ENCODE data around the gene SEMA4G.

The SEMA4G gene

GRCh38 chr10:100993986-100994708, 24.8 kb downstream of the SEMA4G start:
- DNase-seq, result peak; percentile 12

DNA sequence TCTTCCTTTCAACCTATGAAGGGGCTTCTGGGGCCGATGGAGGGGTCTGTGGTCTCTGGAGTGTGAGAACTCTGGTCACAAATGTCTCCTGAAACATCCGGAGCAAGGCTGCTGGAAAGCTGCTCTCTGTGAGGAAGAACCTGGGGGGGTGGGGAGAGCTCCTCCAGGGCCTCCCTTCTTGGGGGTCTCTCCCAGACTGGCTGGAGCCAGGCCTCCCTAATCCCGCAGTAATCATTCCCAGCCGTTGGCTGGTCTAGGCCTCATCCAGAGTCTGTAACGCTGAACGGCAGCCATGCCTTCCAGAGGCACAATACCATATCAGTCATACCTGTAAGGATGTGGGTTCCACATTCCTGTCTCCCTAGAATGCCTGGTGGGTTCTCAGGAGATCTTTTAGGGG, 25.9 kb downstream of the SEMA4G start:
- no peak for DNase-seq

DNA sequence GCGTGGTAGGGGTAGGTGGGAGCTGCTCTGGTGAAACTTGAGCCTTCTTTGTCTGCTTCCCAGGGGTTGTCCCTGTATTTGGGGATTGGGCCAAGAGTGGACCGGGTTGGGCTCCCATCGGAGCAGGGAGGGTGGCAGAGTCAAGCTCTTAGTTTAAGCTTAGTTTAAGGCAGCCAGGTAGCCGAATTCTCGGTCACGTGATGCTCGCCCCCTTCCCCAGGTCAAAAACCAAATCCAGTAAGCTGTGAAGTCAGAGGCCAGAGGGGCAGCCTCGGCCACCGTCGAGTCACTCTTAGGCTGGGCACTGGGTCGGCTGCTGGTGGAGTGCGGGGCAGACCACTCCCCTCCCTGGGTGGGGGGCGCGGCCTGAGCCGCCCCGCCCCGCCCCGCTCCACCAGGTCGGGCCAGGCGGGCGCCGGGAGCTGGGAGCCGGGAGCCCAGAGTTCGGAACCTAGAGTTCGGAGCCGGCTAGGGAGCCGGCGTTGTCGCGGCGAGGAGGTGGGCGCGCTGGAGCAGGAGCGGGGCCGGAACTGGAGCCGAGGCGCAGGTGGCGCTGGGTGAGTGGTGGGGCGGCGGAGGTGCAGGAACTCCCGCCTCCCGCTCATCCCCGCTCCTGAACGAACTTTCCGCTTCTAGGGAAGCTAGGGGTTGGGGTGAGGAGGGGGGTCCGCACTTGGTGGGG, 27.5 kb downstream of the SEMA4G start:
- DNase-seq, result peak; percentile 71

DNA sequence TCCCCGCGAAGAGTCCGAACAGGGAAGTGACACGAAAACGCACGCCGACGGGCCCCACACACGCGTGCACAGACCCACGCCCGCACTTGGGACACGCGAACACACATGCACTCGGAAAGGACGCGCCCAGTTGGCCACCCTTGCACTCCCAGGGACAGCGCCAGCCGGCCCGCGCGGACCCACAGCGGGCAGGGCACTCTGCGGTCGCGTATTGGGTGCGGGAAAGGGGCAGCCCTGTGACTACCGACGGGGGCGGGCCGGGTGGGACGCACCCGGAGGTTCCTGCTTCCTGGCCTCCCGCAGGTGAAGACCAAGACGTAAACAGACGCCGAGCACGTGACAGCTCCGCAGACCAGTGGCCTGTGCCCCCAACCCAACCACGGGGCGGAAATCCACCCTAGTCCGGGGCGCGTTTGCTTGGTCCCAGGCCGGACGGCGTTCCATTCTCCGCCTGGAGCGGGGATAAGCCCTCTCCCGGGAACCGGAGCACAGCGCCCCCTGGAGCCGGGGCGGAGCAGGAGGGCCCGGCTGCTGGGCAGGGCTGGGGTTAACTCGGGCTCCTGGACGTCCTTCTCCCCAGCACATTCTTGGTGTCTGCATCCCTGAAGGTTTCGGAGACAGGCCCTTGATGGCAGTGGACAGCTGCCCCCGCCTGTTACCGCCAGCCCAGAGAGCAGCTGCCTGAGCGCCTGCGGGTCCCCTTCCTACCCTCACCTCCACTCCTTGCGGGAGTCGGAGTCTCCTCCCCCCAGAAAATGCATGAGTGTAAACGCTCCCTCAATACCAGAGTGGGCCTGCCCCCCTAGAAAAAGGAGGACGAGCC, 28.3 kb downstream of the SEMA4G start:
- peak; percentile 71 for DNase-seq

GRCh38 chr10:100998183-100998990, 29.1 kb downstream of the SEMA4G start:
- DNase-seq, result peak; percentile 88

- DNase-seq, result peak; percentile 63
These were observed 29.9 kb downstream of the SEMA4G start for GRCh38 chr10:100998991-100999741.

- peak; percentile 45 for DNase-seq
These were observed 30.4 kb downstream of the SEMA4G start, which contains the start of gene LZTS2 for GRCh38 chr10:100999742-101000126. Gene LZTS2 (plus strand): TSS chr10:100999808. CDS start chr10:101002539, 2,731 bp downstream.

GRCh38 chr10:101000127-101000914, 31.0 kb downstream of the SEMA4G start:
- DNase-seq, result peak; percentile 44

- DNase-seq, result peak; percentile 19
These were observed 31.8 kb downstream of the SEMA4G start for GRCh38 chr10:101000915-101001658.

GRCh38 chr10:101001659-101002035, 32.3 kb downstream of the SEMA4G start:
- DNase-seq, result no peak

DNA sequence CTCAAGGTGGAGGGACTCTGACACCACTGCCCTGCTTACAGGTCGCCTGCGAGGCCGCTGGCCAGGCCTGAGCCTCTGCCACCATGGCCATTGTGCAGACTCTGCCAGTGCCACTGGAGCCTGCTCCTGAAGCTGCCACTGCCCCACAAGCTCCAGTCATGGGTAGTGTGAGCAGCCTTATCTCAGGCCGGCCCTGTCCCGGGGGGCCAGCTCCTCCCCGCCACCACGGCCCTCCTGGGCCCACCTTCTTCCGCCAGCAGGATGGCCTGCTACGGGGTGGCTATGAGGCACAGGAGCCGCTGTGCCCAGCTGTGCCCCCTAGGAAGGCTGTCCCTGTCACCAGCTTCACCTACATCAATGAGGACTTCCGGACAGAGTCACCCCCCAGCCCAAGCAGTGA, 33.2 kb downstream of the SEMA4G start:
- no peak for DNase-seq

GRCh38 chr10:101003639-101004206, 34.4 kb downstream of the SEMA4G start:
- no peak for DNase-seq

GRCh38 chr10:101005361-101005760, 36.1 kb downstream of the SEMA4G start:
- DNase-seq, result no peak

DNA sequence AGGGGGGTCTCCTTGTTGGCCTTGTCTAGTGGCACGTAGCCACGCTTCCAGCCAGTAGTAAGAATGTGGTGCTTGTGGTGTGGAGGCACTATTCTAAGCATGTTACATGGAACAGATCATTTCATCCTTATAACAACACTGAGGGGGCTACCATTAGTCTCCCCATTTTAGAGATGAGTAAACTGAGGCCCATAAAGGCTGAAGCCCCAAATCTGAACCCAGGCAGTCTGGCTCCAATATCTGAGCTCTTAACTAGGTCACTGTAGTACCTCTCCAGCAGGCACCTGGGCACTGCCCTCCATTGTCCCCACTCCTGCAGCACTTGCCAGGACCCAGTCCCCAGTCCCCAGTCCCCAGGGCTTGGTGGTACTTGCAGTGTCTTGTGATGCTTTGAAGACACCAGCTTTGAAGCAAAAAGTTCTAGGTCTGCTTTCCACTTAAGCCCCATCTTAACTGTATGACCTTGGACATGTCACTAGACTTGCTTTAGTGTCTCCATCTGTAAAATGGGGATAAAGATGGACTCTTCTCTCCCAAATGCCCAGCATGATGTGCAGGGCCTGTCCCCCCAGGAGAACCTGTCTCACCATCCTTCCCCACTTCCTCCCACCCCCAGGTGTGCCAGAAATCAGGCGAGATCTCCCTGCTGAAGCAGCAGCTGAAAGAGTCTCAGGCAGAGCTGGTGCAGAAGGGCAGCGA, 36.7 kb downstream of the SEMA4G start:
- DNase-seq, result no peak

DNA sequence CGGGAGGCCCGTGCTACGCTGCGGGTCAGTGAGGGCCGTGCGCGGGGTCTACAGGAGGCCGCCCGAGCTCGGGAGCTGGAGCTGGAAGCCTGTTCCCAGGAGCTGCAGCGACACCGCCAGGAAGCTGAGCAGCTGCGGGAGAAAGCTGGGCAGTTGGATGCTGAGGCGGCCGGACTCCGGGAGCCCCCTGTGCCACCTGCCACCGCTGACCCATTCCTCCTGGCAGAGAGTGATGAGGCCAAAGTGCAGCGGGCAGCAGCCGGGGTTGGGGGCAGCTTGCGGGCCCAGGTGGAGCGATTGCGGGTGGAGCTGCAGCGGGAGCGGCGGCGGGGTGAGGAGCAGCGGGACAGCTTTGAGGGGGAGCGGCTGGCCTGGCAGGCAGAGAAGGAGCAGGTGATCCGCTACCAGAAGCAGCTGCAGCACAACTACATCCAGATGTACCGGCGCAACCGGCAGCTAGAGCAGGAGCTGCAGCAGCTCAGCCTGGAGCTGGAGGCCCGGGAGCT, 37.3 kb downstream of the SEMA4G start:
- DNase-seq, result no peak

- no peak for DNase-seq
These were observed 37.9 kb downstream of the SEMA4G start for GRCh38 chr10:101007099-101007711.

DNA sequence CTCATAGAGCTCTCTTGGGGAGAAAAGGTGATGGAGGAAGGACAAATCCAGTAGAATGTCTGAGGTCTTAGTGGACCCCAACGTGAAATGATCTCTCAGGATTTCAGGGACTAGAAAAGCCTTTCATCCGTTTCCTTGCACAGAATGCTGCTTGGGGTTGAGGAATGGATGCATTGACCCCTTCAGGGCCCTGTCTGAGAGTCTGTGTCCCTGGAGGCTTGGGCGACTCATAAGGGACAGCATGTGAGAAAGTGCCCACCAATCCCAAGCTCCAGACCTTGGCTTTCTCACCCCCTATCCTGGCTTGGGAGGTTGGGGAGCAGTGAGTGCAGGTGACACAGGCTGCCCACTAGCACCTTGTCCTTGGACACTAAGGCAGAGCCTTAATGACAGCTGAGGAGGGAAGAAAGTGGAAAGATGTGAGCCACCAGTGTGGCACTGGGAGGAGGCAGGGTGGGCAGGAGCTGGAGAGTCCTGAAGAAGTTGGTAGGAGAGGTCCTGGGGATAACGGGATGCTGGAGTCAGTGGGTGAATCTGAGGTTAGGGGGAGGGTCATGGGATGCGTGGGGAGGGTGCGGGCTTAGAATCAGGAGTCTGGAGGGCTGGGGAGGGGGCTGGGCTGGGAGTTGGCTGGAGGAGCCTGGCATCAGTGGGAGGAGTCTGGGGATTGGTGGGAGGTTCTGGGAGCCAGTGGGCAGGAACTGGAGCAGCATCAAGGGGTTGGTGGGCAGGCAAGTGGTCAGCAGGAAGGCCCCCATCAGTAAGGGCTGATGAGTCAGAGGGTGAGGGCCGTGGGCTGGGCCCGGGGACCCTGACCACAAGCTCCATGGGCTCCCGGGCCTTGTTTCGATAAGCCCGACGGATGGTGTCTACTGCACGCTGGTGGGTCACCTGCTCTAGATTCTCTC, 38.9 kb downstream of the SEMA4G start:
- DNase-seq, result no peak

Data from NCI-H510A treated with DMSO at 0.1 percent for 48 hours (cell line).